HEK293T (cell line): Measurements from ENCODE around the gene FCRLA.
"Not testable (repeated sequence)": the region's sequence is repeated elsewhere in the genome, so short reads cannot be mapped to it uniquely, and the experiment has no call there.

Source experiments
- CTCF ChIA-PET: fragments of 350-600 bp; formaldehyde crosslinking; extraction: SDS; loops from one replicate; lab custom pipeline; 2021; ENCODE audit warnings: antibody characterized with exemption, inconsistent platforms; lab: Yijun Ruan, JAX
- POLR2A ChIA-PET: fragments of 350-600 bp; formaldehyde crosslinking; extraction: SDS; loops from one replicate; lab custom pipeline; 2020; ENCODE audit warnings: antibody characterized with exemption, inconsistent platforms; lab: Yijun Ruan, JAX
- DNase-seq: peaks from one replicate; pipeline ENCODE4 v3.0.0; 2012; ENCODE audit warnings: mixed read lengths; ENCODE audit errors: extremely low spot score
- ARNT ChIP-seq: fragments of 450-650 bp; IDR thresholded peaks from 2 replicates; pipeline ENCODE4 v1.6.1; 2017; ENCODE audit warnings: mild to moderate bottlenecking
- BHLHE40 ChIP-seq: fragments of 450-650 bp; IDR thresholded peaks from 2 replicates; pipeline ENCODE4 v1.6.1; 2016; ENCODE audit warnings: mild to moderate bottlenecking, moderate library complexity, borderline replicate concordance
- CTBP1 ChIP-seq: fragments of 450-650 bp; IDR thresholded peaks from 2 replicates; pipeline ENCODE4 v1.6.1; 2016; ENCODE audit warnings: borderline replicate concordance
- ELF4 ChIP-seq: fragments of 450-650 bp; IDR thresholded peaks from 2 replicates; pipeline ENCODE4 v1.6.1; 2017; ENCODE audit warnings: antibody characterized with exemption
- FOXA1 ChIP-seq: fragments of 450-650 bp; IDR thresholded peaks from 2 replicates; pipeline ENCODE4 v1.6.1; 2016; ENCODE audit warnings: mild to moderate bottlenecking
- FOXK2 ChIP-seq: fragments of 450-650 bp; IDR thresholded peaks from 2 replicates; pipeline ENCODE4 v1.6.1; 2016; ENCODE audit warnings: mild to moderate bottlenecking
- FOXM1 ChIP-seq: fragments of 450-650 bp; IDR thresholded peaks from 2 replicates; pipeline ENCODE4 v1.6.1; 2017; ENCODE audit warnings: mild to moderate bottlenecking, borderline replicate concordance
- HDGF ChIP-seq: fragments of 450-650 bp; IDR thresholded peaks from 2 replicates; pipeline ENCODE4 v1.6.1; 2017; ENCODE audit warnings: antibody characterized with exemption, borderline replicate concordance
- L3MBTL2 ChIP-seq: fragments of 450-650 bp; conservative IDR thresholded peaks from 2 replicates; pipeline ENCODE4 v1.6.1; 2016; ENCODE audit warnings: mild to moderate bottlenecking
- LEF1 ChIP-seq: fragments of 450-650 bp; IDR thresholded peaks from 2 replicates; pipeline ENCODE4 v1.6.1; 2017; ENCODE audit warnings: mild to moderate bottlenecking, borderline replicate concordance
- NFRKB ChIP-seq: fragments of 450-650 bp; IDR thresholded peaks from 2 replicates; pipeline ENCODE4 v1.6.1; 2016; ENCODE audit warnings: mild to moderate bottlenecking, moderate library complexity
- PKNOX1 ChIP-seq: fragments of 450-650 bp; IDR thresholded peaks from 2 replicates; pipeline ENCODE4 v1.6.1; 2016
- SP1 ChIP-seq: fragments of 450-650 bp; IDR thresholded peaks from 2 replicates; pipeline ENCODE4 v1.6.1; 2017
- SUZ12 ChIP-seq: fragments of 450-650 bp; IDR thresholded peaks from 2 replicates; pipeline ENCODE4 v1.6.1; 2016; ENCODE audit warnings: mild to moderate bottlenecking
- TARDBP ChIP-seq: fragments of 450-650 bp; IDR thresholded peaks from 2 replicates; pipeline ENCODE4 v1.6.1; 2016
- ZNF384 ChIP-seq: fragments of 450-650 bp; IDR thresholded peaks from 2 replicates; pipeline ENCODE4 v1.6.1; 2016

FCRLA gene

GRCh38 chr1:161719325-161719611, 12.2 kb downstream of the FCRLA start:
- ChIA-PET POLR2A (no interaction called here), CTCF (no interaction called here)
- no peak for DNase-seq
- TF ChIP-seq PKNOX1 (no peak), ELF4 (no peak), SUZ12 (no peak), ARNT (no peak), FOXK2 (no peak), ZNF384 (no peak), HDGF (no peak), BHLHE40 (no peak), FOXA1 (no peak), CTBP1 (no peak), NFRKB (no peak), TARDBP (no peak)

- DNase-seq: no peak
- CTCF ChIA-PET: no interaction called here
- no peak for TF ChIP-seq ARNT
- TF ChIP-seq L3MBTL2: no peak
- TF ChIP-seq NFRKB: no peak
- TF ChIP-seq LEF1: no peak
- TF ChIP-seq ELF4: no peak
- no peak for TF ChIP-seq ZNF384
- POLR2A ChIA-PET: no interaction called here
Measured at GRCh38 chr1:161720422-161720821, 13.4 kb downstream of the FCRLA start.

- no peak for DNase-seq
- ChIA-PET CTCF (no interaction called here), POLR2A (no interaction called here)
- TF ChIP-seq SUZ12 (no peak), LEF1 (no peak), ELF4 (no peak), TARDBP (no peak), FOXM1 (no peak), ARNT (no peak), BHLHE40 (no peak), SP1 (no peak), PKNOX1 (no peak), FOXA1 (no peak), NFRKB (no peak), FOXK2 (no peak), L3MBTL2 (no peak), ZNF384 (no peak), HDGF (no peak), CTBP1 (no peak)
Measured at GRCh38 chr1:161720956-161721737, 14.1 kb downstream of the FCRLA start, which contains the start of gene FCRLB. Gene FCRLB, plus strand, starts transcription at chr1:161721544. Its CDS starts 1,129 bp downstream, at chr1:161722673.

- POLR2A ChIA-PET: no interaction called here
- no peak for DNase-seq
- CTCF ChIA-PET: no interaction called here
- TF ChIP-seq ZNF384 (no peak), ELF4 (no peak), SUZ12 (no peak), FOXA1 (no peak), NFRKB (no peak), HDGF (no peak), LEF1 (no peak), BHLHE40 (no peak), TARDBP (no peak), SP1 (no peak), ARNT (no peak), FOXM1 (no peak), CTBP1 (no peak), PKNOX1 (no peak), L3MBTL2 (no peak)
Measured at GRCh38 chr1:161721738-161722343, 14.8 kb downstream of the FCRLA start.

GRCh38 chr1:161722406-161722805, 15.4 kb downstream of the FCRLA start:
- no peak for DNase-seq
- TF ChIP-seq BHLHE40 (no peak), SP1 (no peak), FOXK2 (no peak), FOXM1 (no peak), TARDBP (no peak)
- ChIA-PET POLR2A (no interaction called here), CTCF (no interaction called here)

GRCh38 chr1:161723459-161724141, 16.6 kb downstream of the FCRLA start:
- POLR2A ChIA-PET: interaction anchor here (1.0 kb wide), 1 partner anchor 10 kb away, joined by 3 read pairs; no protein-coding TSS in a partner anchor
- CTCF ChIA-PET: no interaction called here
- no peak for DNase-seq
- TF ChIP-seq FOXK2 (no peak), LEF1 (no peak), TARDBP (no peak), SUZ12 (no peak), L3MBTL2 (no peak), HDGF (no peak), SP1 (no peak), ELF4 (no peak), CTBP1 (no peak), FOXM1 (no peak), FOXA1 (no peak), NFRKB (no peak), ARNT (no peak), ZNF384 (no peak), PKNOX1 (no peak), BHLHE40 (no peak)

GRCh38 chr1:161725258-161725907, 18.4 kb downstream of the FCRLA start:
- ChIA-PET POLR2A (interaction anchor here (2.3 to 2.4 kb wide), 2 partner anchors 13 to 24 kb away, joined by 11 to 20 read pairs; partner anchors contain the start of gene DUSP12), CTCF (interaction anchor here (0.6 to 1.3 kb wide), 2 partner anchors 8 to 113 kb away, joined by 3 read pairs; no protein-coding TSS in a partner anchor)
- not testable (repeated sequence) for DNase-seq
